WTC11 (cell line): ENCODE data around the gene LAMB4. TPM values are rescaled to one million over a fixed set of nuclear protein-coding genes. Genes with fewer than 3 reads are reported as not detected.

Experiments used
- ATAC-seq: fragments of 200-7000 bp; cut with Tn5 transposase; 2 replicates; pipeline ENCODE4 v1.10.0; 2021; ENCODE audit warnings: mild to moderate bottlenecking, moderate library complexity
- CTCF ChIA-PET: fragments of 300-600 bp; sonication (Branson Sonifier 250); formaldehyde crosslinking; loops from one replicate; lab custom pipeline; 2021; ENCODE audit warnings: antibody characterized with exemption; lab: Charles Lee
- POLR2A ChIA-PET: fragments of 350-600 bp; sonication (Branson Sonifier 250); formaldehyde crosslinking; loops from one replicate; lab custom pipeline; 2021; ENCODE audit warnings: antibody characterized with exemption; lab: Charles Lee
- DNase-seq: peaks from one replicate; pipeline ENCODE4 v3.0.0; 2021; ENCODE audit warnings: low spot score
- H3K27ac Mint-ChIP-seq: 2 replicates; pipeline ENCODE4 v1.8.0; 2021; ENCODE audit warnings: mixed read lengths
- H3K27me3 Mint-ChIP-seq: 2 replicates; pipeline ENCODE4 v1.8.0; 2021; ENCODE audit warnings: low read depth, mild to moderate bottlenecking, moderate library complexity, mixed read lengths
- H3K36me3 Mint-ChIP-seq: 2 replicates; pipeline ENCODE4 v1.8.0; 2021; ENCODE audit warnings: mixed read lengths
- H3K4me1 Mint-ChIP-seq: 2 replicates; pipeline ENCODE4 v1.8.0; 2022; ENCODE audit warnings: mixed read lengths
- H3K4me3 Mint-ChIP-seq: 2 replicates; pipeline ENCODE4 v1.8.0; 2021; ENCODE audit warnings: mild to moderate bottlenecking, moderate library complexity, mixed read lengths
- H3K9me3 Mint-ChIP-seq: 2 replicates; pipeline ENCODE4 v1.8.0; 2021; ENCODE audit warnings: mixed read lengths
- IRF2 ChIP-seq: sonication (generic); formaldehyde crosslinking; IDR thresholded peaks from 2 replicates; pipeline ENCODE4 v1.8.0; 2022; ENCODE audit warnings: low read depth, missing genetic modification reagents, borderline replicate concordance
- JAZF1 ChIP-seq: fragments of 250-450 bp; sonication (Bioruptor Pico); IDR thresholded peaks from 2 replicates; pipeline ENCODE4 v1.9.0; 2021; ENCODE audit warnings: moderate library complexity, mild to moderate bottlenecking, inconsistent platforms
- JUN ChIP-seq: sonication (generic); formaldehyde crosslinking; IDR thresholded peaks from 2 replicates; pipeline ENCODE4 v1.8.0; 2023; ENCODE audit warnings: mild to moderate bottlenecking, missing genetic modification reagents
- NFE2L1 ChIP-seq: sonication (generic); formaldehyde crosslinking; IDR thresholded peaks from 2 replicates; pipeline ENCODE4 v1.8.1; 2023; ENCODE audit warnings: missing genetic modification reagents
- NFYB ChIP-seq: sonication (generic); formaldehyde crosslinking; conservative IDR thresholded peaks from 2 replicates; pipeline ENCODE4 v1.8.0; 2022; ENCODE audit warnings: low read depth, missing genetic modification reagents
- SMAD4 ChIP-seq: sonication (generic); formaldehyde crosslinking; IDR thresholded peaks from 2 replicates; pipeline ENCODE4 v1.8.0; 2022; ENCODE audit warnings: mild to moderate bottlenecking, missing genetic modification reagents
- SOX15 ChIP-seq: fragments of 250-450 bp; sonication (Bioruptor Pico); IDR thresholded peaks from 2 replicates; pipeline ENCODE4 v1.9.0; 2021; ENCODE audit warnings: mild to moderate bottlenecking
- TEAD1 ChIP-seq: sonication (generic); formaldehyde crosslinking; IDR thresholded peaks from 2 replicates; pipeline ENCODE4 v1.8.0; 2022; ENCODE audit warnings: mild to moderate bottlenecking, missing genetic modification reagents
- ZNF121 ChIP-seq: sonication (generic); formaldehyde crosslinking; IDR thresholded peaks from 2 replicates; pipeline ENCODE4 v1.8.0; 2023; ENCODE audit warnings: missing genetic modification reagents
- ZNF317 ChIP-seq: sonication (generic); formaldehyde crosslinking; IDR thresholded peaks from 2 replicates; pipeline ENCODE4 v1.8.1; 2023; ENCODE audit warnings: low read depth, mild to moderate bottlenecking, moderate library complexity, missing genetic modification reagents, borderline replicate concordance
- total RNA-seq: library from RNA; stranded (reverse); gene quantifications from 3 replicates; pipeline ENCODE4 v1.2.3, GENCODE V29; 2021
- TF ChIP-seq, protein P1 (sequence below): sonication (generic); formaldehyde crosslinking; IDR thresholded peaks from 2 replicates; pipeline ENCODE4 v1.8.1; 2023; ENCODE audit warnings: mild to moderate bottlenecking, missing genetic modification reagents, moderate library complexity
- TF ChIP-seq, protein P2 (sequence below): sonication (generic); formaldehyde crosslinking; IDR thresholded peaks from 2 replicates; pipeline ENCODE4 v1.8.1; 2022; ENCODE audit warnings: low read depth, missing genetic modification reagents, borderline replicate concordance
- TF ChIP-seq, protein P3 (sequence below): fragments of 250-450 bp; sonication (Bioruptor Pico); conservative IDR thresholded peaks from 2 replicates; pipeline ENCODE4 v1.9.0; 2021; ENCODE audit warnings: mild to moderate bottlenecking
- TF ChIP-seq, protein P4 (sequence below): sonication (generic); formaldehyde crosslinking; IDR thresholded peaks from 2 replicates; pipeline ENCODE4 v1.8.0; 2022; ENCODE audit warnings: mild to moderate bottlenecking, missing genetic modification reagents

LAMB4 gene
- total RNA-seq, 1 experiment from 2014 or later: not detected

DNA sequence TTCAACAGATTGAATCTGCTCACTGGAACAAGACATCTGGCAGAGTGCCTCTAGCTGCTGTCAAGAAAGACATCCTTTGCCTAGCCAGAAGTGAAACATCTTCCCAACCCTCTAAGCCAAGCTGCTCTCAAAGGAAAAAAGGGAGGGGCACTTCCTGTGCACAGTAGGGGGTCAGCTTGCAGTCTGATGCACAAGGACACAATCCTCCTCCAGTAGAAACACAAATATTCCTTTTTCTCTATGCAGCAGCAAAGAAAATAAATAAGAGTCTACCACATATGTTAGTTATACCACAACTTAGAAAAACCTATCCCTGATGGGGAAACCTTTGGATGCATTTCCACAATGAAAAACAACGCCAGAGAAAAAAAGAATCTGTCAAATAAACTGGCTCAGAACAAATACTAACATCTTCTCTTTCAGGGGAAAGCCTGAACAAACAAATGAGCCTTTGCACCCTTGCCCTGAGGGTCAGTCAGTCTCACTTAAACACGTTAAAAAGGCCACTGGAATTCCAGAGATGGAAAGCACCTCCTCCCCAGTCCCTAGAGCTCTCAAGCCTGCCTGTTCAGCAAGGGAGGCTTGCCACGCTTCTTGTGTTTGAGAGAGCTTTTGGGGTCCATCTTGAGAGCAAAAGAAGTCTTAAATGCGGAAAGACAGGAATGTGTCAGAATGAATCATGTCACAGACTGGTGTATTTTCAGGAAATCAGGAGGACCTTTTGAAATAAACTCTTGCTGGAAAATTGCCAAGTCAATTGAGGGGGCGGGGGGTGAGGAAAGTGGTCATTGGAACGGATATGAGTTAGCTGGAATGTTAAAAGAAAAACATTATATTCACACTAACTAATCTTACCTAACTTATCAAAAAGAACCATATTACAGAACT lies 134.7 kb downstream of the LAMB4 start:
- Mint-ChIP-seq H3K9me3 (no peaks in the 10 kb centered on the region), H3K36me3 (peaks cover 41% of the 10 kb centered on the region), H3K4me3 (no peak overlapping the region; the same call in 1 of the 2 replicates), H3K27me3 (no peaks in the 10 kb centered on the region), H3K27ac (peak overlapping the region; percentile 55), H3K4me1 (peaks cover 32% of the 10 kb centered on the region)
- peak; percentile 86 for ATAC-seq
- peak; percentile 61 for DNase-seq
- CTCF ChIA-PET: interaction anchor here (1.0 to 1.5 kb wide), 4 partner anchors 21 to 151 kb away, joined by 3 to 7 read pairs (median 3); no protein-coding TSS in a partner anchor
- TF ChIP-seq ZNF317 (CRISPR knock-in tag) (no peak), TEAD1 (CRISPR knock-in tag) (no peak), SOX15 (CRISPR knock-in tag) (no peak)
- TF ChIP-seq, protein P1, sequence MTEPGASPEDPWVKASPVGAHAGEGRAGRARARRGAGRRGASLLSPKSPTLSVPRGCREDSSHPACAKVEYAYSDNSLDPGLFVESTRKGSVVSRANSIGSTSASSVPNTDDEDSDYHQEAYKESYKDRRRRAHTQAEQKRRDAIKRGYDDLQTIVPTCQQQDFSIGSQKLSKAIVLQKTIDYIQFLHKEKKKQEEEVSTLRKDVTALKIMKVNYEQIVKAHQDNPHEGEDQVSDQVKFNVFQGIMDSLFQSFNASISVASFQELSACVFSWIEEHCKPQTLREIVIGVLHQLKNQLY (CRISPR knock-in tag): no peak
- TF ChIP-seq, protein P2, sequence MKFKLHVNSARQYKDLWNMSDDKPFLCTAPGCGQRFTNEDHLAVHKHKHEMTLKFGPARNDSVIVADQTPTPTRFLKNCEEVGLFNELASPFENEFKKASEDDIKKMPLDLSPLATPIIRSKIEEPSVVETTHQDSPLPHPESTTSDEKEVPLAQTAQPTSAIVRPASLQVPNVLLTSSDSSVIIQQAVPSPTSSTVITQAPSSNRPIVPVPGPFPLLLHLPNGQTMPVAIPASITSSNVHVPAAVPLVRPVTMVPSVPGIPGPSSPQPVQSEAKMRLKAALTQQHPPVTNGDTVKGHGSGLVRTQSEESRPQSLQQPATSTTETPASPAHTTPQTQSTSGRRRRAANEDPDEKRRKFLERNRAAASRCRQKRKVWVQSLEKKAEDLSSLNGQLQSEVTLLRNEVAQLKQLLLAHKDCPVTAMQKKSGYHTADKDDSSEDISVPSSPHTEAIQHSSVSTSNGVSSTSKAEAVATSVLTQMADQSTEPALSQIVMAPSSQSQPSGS (CRISPR knock-in tag): no peak
- POLR2A ChIA-PET: no interaction called here

DNA sequence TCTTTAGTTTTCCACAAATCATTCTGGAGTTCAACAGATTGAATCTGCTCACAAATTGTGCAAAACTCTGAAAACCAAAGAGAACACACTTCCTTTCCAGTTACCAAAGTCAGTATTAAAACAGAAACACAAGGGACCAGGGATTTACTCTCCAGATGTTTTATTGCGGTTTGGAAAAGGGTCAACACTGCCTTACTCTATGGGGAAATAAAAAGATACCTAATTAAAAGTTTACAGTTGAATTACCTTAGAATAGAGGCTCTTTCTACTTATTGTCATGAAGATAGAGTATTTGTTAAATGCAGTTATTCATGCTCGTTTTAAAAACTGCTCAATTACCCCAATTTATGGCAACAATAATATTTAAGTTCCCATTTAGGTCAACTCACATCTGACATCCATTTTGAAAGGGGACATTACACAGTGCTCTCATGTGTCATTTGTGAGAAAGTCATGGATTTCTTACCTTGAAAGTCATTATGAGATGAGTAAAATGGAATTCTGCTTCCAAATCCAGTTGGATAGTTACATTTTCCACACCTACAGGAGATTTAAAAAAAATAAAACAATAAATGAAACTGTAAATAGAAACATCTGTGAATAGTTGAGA lies 135.6 kb downstream of the LAMB4 start:
- ChIA-PET CTCF (interaction anchor here (1.4 to 1.5 kb wide), 3 partner anchors 22 to 152 kb away, joined by 3 to 7 read pairs (median 3); no protein-coding TSS in a partner anchor), POLR2A (no interaction called here)
- Mint-ChIP-seq H3K36me3 (peaks cover 44% of the 10 kb centered on the region), H3K27ac (no peak overlapping the region), H3K4me1 (peaks cover 29% of the 10 kb centered on the region), H3K9me3 (no peaks in the 10 kb centered on the region), H3K4me3 (no peak overlapping the region), H3K27me3 (no peaks in the 10 kb centered on the region)
- DNase-seq (no peak), ATAC-seq (no peak)
- TF ChIP-seq, protein P3, sequence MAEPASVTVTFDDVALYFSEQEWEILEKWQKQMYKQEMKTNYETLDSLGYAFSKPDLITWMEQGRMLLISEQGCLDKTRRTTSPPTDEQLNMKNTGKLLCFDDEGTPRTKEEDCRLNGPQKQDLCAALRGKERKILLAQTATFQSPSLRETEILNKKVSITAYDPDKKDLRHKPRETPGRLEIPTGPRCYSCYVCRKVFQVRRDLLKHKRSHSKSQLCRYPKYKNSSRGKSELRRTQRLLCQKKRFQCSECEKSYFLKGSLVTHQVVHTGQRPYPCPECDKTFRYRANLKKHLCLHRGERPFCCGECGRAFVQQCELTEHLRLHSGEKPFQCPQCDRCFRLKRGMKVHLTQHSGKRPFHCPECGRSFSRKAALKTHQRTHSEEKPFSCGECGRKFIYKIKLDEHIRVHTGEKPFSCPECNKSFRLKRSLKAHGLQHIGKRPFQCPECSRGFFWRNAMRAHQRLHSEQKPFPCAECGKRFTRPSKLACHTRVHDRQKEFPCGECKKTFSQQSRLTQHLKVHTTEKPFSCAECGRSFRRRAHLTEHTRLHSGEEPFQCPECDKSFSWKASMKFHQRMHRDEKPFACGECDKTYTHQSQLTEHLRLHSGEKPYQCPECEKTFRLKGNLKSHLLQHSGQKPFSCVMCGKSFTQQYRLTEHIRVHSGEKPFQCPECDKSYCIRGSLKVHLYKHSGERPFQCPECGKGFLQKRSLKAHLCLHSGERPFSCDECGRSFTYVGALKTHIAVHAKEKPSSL (CRISPR knock-in tag): no peak

DNA sequence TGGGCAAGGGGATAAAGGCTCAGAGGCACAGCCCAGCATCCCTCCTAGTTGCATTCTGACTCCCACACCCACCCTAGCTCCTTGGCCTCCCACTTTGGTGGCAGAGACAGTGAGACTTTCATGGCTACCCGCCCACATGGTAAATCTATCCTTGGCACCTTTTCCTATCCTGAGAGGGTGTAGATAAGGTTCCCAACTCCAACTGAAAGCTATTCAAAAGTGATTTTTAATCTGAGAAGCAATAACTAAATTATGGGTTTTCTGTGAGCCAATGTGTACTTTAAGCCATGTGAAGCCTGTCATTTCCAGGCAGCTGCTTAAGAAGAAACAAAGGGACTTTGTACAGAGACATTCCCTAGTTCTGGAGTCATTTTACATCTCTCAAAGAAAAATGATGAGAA lies 136.3 kb downstream of the LAMB4 start:
- peaks cover 29% of the 10 kb centered on the region for H3K4me1 Mint-ChIP-seq
- H3K9me3 Mint-ChIP-seq: no peaks in the 10 kb centered on the region
- ATAC-seq (no peak), DNase-seq (no peak)
- H3K27ac Mint-ChIP-seq: no peak overlapping the region
- H3K4me3 Mint-ChIP-seq: no peak overlapping the region
- ChIA-PET POLR2A (no interaction called here), CTCF (no interaction called here)
- TF ChIP-seq IRF2 (CRISPR knock-in tag): no peak
- TF ChIP-seq NFE2L1: no peak
- no peak for TF ChIP-seq NFYB (CRISPR knock-in tag)
- peaks cover 44% of the 10 kb centered on the region for H3K36me3 Mint-ChIP-seq
- no peaks in the 10 kb centered on the region for H3K27me3 Mint-ChIP-seq

DNA sequence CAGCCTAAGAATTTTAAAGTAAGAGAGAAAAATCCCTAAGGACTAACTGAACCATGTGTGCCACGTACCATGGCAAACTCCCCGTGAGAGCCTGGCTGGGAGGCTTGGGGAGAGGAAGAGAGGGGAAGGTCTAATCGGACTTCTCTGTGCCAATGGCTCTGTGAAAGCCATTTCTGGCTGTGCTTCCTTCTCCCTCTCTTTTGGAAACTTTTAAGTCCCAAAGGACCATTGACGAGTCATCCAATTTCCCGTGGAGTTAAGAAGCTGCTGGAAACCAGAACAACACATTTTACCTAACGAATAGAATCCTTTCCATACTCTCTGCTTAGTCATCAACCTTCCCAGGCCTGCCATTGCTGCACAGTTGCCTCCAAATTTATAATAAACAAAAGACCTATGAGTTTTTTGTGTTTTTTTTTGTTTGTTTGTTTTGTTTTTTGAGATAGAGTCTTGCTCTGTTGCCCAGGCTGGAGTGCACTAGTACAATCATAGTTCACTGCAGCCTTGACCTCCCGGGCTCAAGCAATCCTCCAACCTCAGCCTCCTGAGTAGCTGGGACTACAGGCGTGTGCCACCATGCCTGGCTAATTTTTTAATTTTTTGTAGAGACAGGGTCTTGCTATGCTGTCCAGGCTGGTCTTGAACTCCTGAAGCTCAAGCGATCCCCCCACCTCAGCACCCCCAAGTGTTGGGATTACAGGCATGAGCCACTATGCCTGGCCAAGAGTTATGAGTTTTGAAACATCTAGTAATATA lies 140.4 kb downstream of the LAMB4 start:
- no peaks in the 10 kb centered on the region for H3K27me3 Mint-ChIP-seq
- peaks cover 56% of the 10 kb centered on the region for H3K36me3 Mint-ChIP-seq
- H3K4me1 Mint-ChIP-seq: peaks cover 10% of the 10 kb centered on the region
- TF ChIP-seq SMAD4 (no peak), JAZF1 (CRISPR knock-in tag) (no peak), ZNF121 (0 out of 2 replicates have a peak, but pooled peaks have one; percentile 33), JUN (CRISPR knock-in tag) (no peak), IRF2 (CRISPR knock-in tag) (no peak)
- TF ChIP-seq, protein P4, sequence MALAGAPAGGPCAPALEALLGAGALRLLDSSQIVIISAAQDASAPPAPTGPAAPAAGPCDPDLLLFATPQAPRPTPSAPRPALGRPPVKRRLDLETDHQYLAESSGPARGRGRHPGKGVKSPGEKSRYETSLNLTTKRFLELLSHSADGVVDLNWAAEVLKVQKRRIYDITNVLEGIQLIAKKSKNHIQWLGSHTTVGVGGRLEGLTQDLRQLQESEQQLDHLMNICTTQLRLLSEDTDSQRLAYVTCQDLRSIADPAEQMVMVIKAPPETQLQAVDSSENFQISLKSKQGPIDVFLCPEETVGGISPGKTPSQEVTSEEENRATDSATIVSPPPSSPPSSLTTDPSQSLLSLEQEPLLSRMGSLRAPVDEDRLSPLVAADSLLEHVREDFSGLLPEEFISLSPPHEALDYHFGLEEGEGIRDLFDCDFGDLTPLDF: no peak
- no peak for ATAC-seq
- no peak overlapping the region for H3K27ac Mint-ChIP-seq
- CTCF ChIA-PET: no interaction called here
- POLR2A ChIA-PET: no interaction called here
- DNase-seq: no peak
- H3K4me3 Mint-ChIP-seq: no peak overlapping the region
- H3K9me3 Mint-ChIP-seq: no peaks in the 10 kb centered on the region
